Erythroblast (primary cell): Measurements from ENCODE around the gene WDR81.

Experiments
- GATA1 ChIP-seq: IDR thresholded peaks from 2 replicates; pipeline ENCODE4 v1.6.1; 2011; ENCODE audit warnings: low read depth, mild to moderate bottlenecking, control low read depth, low read length, moderate library complexity
- POLR2A ChIP-seq: IDR thresholded peaks from 2 replicates; pipeline ENCODE4 v1.6.1; 2011; ENCODE audit warnings: mild to moderate bottlenecking, low read length

DNA sequence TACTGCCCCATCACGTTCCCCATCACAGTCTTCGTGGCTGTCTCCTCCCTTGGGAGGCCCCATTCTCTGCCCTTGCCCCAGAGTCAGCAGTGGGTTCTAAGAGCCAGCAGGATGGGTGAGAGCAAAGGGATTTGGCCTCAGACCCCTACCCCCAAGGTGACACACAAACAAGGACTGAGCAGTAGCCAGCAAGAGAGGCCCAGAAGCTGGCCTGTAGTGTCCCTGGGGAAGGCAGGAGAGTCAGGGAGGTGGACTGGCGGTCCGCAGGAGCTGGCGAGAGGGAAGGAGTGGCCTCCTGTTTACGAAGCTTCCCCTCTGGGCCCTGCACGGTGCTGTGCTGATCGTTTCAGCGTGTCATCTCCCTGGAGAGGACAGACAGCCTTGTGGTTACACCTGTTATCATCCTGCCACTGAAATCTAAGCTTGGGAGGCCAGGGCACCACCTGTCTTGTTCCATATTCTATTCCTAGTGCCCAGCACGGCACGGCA lies 8.4 kb downstream of the WDR81 start:
- TF ChIP-seq POLR2A (peak; percentile 13), GATA1 (no peak)
